Activated CD4-positive, CD25-positive, alpha-beta regulatory T cell treated with anti-CD3 and anti-CD28 coated beads, Interleukin-2, amount 50 U/mL, for 72 hours (primary cell): ENCODE results near the gene PRTFDC1.
"Not testable (repeated sequence)": the region's sequence is repeated elsewhere in the genome, so short reads cannot be mapped to it uniquely, and the experiment has no call there.

Experiments
- DNase-seq: peaks from one replicate; pipeline ENCODE4 v3.0.0; 2021

PRTFDC1 gene

DNA sequence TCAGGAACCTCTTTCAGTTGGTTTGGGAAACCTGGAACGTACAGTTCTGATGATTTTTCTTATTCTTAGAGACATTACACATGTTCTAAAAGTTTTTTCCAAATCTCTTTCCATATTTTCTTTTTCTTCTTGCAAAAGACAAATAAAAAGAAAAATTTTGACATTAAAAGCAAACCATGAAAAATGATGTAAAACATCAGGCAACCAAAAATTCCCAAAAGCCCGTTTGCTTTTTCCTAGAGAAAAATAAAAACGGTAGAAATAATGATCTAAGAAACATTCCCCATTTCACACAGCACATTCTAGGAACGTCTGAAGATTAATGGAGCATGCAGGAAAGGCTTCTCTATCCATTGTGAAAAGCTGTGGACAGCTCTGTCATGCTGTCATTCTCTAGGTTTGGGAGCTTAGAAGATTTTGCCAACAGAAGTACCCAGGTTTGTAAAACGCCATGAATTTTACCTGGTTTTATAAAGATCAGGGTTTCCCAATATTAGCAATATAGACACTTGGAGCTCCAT, 11.2 kb upstream of the PRTFDC1 start:
- no peak for DNase-seq

DNA sequence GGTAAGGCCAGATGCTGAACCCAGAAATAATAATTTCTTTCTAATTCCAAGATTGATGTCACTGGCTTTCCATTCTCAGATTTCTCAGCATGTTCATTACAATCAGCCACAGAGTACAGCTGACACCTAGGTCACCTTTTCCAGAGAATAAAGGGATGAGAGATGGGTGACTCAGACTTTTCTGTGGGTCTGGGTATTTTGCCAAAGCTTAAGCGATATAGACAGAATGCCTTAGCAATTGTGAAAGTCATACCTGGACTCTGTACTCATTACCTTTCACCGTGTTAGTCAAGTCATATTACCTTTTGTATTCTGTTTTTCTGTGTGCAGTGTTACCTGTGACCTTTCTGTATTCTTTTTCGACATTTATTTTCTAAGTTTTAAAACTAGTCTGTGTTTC, 10.6 kb upstream of the PRTFDC1 start:
- DNase-seq: no peak

DNA sequence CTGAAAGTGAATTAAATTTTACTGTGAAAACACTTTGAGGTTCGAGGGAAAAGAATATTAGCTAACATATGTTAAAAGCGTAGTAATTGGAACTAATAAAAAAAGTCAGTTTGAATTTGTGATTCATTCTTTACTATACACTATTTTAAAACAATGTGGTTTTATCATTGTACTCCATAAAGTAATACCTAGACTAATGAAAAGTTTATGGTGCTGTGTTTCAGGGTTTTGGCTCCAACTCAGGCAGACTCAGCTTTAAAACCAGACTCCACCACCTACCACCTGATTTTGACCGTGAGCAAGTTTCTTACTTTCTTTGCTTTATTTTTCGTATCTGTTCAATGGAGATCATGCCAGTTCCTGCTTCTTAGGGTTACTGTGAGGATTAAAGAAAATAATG, 9.2 kb upstream of the PRTFDC1 start:
- DNase-seq: no peak

DNA sequence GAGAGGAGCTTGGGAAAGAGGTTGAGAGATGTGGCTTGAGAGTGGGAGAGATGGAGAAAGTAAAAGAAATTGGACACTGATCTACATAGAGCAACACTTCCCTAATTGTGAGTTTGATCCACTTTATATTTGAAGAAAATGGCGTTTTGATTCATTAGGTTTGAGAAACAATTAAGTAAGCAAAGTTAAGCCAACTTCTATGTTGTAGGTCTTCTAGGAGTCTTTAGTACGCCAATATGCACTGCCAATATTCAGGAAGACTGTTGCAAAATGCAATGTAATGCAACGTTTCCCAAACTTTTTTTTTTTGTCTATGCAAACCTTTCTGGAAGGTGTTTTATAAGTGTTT, 7.0 kb upstream of the PRTFDC1 start:
- no peak for DNase-seq

DNA sequence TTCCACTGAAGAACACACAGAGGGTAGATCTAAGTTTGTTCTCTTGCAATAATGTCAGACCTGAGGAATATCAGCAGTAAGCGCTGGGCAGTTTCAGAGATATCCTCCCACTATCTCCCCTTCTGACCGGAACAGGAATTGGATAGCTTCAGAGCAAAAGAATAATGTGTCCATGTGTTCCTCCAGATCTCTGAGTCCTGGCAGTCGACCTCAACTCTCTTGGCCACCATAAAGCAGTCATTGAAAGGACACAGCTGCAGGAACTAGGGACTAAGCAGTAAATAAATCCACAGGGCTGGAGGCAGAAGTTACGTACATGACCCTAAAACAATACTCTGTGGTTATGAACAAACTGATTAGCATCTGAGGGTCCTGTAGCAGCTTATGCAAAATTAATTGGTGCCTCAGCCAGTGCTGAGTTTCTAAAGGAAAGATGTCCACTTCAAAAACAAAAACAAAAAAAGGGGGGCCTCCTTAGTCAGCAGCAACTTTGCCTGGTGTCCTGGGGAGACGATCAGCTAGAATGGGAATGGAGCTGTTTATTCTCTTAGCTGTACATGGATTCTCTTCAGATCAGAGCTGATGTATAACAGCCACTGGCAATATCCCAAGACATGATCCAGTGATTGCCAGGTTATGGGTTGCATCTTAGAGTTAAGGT, 6.4 kb upstream of the PRTFDC1 start:
- no peak for DNase-seq

DNA sequence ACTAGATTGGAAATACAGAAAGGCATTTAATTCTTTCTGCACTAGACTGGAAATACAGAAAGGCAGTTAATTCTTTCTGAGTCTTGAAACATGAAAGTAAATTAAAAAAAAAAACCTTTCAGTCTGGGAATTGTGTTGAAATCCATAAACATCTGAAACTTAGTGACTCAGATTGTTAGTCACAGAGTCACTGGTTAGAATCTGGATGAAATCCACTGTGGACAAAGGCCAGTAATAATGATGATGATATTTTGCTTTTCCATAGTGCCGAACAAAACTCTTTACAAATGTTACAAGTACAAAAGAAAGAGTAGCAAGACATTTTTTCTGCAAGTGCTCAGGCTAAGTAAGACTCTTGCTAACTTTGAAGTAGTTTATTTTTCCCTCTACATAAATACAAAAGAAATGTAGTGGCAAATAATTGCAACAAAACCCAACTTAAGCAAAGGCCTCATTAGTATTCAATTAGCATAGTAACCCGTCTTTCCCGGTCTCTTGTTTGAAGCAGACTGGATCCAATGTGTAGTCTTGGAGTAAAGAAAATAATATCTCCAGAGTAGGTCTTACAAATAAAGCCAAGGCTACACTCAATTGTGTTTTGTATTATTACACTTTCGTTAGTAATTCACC, 5.8 kb upstream of the PRTFDC1 start:
- no peak for DNase-seq

DNA sequence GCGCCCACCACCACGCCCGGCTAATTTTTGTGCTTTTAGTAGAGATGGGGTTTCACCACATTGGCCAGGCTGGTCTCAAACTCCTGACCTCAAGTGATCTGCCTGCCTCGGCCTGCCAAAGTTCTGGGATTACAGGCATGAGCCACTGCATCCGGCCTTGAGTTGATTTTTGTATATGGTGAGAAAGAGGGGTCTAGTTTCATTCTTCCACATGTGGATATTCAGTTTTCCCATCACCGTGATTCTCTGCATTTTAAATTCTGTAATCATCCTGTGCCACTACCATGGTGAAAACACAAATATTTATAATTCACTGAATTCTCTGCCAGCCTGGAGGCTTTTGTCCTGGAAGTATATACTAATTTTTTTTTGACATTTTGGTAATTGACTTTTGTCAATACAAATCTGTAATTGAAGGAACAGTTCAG, 5.2 kb upstream of the PRTFDC1 start:
- DNase-seq: not testable (repeated sequence)

DNA sequence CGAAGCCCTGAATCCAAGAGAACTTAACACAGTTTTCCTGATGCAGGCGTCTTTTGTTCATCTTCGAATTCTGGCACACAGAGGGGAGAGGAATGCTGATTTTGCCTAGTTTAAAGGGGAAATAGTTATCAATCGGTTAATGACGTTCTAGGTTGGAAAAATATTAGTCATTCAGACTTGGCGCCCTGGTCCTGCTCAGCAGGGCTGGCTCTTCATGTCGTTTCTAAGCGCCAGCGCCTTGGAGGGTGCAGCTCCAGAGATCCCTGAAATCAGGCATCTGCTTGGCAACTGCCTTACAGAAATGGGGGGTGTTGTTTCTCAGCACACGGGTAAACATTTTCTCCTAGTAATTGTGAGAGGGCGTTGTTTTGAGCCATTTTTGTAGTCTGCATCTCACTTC, 1.3 kb upstream of the PRTFDC1 start:
- no peak for DNase-seq

DNA sequence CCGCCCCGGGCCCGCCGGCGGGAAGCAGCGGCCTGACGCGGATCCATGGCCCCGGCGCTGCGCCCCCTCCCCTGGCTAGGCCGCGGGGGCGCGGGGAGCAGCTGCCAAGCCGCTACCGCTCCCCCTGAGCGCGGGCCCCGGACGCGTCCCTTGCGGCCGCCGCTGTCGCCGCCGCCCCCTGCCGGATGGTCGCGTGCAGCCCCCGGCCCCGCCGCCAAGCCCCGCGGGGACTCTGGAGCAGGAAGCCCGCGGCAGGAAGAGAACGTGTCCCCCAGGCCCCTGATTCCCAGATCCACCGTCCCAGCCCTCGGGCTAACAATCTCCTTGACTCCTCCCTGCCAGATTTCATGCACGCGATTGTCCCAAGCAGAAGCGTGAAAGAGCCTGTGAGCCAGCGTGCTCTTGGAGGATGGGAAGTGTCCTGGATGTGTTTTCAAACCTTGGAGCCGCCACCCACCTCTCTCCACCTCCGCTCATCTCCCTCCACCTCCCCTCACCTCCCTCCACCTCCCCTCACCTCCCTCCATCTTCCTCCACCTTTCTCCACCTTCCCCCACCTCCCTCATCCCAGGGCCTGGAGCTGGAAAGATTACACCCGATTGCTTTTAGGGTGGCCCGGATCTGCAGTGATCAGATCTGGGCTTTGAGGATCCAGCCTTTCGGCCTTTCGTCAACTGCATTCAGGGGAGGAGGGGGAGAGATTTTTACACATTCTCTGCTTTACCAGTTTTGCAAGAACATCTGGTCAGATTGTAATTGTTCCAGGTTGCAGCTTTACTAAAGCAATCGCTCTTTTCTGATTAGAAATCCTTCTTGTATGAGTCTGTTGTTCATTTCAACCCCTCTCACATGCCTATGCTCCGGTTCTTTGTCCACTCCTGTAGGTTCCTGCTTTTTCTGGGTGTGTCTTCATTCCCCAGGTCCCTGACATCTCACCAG, 570 bp upstream of the PRTFDC1 start:
- DNase-seq: peak; percentile 47

DNA sequence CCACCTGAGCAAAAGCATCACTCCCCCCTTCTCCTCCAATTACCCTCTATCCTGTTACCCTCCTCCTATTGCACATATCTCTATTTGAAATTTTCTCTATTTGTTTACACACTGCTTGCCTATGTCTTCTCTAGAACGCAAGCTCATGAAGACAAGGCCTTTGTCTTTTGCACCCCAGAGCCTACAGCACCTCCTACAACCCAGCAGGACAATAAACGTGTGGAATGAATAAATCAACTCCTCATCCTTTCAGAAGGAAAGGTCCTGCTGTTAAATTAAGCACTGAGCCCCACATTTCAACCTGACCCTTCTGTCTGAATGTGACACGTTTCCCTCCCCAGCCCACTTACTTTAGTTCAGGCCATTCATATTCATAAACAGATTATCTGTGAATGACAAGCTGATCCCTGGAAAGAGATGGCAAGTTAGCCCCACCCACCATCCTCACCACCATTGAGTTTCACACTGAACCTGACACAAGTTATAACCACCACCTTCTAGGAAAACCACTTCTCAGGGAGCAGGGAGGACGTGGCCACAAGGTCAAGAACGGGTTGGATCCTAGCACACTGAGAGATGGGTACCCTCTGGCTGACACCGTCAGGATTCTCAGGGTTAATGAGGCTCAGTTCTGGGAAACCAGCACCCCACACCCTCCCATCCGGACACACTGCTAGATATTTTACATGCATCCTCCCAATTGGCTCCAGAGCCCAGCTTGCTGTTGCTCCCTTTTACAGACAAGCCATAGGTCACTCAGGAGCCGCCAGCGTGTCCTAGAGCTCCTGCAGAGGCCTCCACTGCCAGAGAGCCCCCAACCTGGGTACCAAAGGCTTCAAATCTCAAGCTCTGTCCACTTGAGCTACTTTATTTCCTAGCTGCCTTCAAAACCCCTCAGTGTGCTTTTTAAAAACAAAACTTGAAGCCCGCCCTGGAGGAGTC, 934 bp downstream of the PRTFDC1 start:
- DNase-seq: no peak

DNA sequence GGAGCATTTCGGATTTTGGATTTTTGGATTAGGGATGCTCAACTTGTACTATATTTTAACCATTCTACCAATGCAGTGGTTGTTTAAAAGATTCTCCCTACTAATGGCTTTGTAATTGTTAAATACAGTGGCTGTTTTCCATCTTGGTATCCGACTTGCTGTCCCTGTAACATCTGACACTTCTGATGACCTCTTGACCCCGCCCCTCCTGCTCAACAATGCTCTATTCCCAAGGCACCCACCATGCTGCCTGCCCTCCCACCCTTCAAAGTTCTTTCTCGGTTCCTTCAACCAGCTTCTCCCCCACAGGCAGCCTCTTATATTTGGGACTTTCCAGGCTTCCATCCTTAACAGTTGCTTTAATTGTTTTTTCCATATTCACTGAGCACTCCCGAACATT, 2.0 kb downstream of the PRTFDC1 start:
- no peak for DNase-seq

DNA sequence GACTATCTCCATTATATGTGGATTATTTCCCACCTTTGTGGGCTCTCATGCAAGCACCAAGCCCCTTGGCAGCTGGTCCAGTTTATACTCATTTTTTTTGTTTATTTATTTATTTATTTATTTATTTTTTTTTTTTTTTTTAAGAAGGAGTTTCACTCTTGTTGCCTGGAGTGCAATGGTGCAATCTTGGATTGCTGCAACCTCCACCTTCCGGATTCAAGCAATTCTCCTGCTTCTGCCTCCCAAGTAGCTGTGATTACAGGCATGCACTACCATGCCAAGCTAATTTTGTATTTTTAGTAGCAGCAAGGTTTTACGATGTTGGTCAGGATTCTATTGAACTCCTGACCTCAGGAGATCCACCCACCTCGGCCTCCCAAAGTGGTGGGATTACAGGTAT, 2.8 kb downstream of the PRTFDC1 start:
- DNase-seq: no peak

DNA sequence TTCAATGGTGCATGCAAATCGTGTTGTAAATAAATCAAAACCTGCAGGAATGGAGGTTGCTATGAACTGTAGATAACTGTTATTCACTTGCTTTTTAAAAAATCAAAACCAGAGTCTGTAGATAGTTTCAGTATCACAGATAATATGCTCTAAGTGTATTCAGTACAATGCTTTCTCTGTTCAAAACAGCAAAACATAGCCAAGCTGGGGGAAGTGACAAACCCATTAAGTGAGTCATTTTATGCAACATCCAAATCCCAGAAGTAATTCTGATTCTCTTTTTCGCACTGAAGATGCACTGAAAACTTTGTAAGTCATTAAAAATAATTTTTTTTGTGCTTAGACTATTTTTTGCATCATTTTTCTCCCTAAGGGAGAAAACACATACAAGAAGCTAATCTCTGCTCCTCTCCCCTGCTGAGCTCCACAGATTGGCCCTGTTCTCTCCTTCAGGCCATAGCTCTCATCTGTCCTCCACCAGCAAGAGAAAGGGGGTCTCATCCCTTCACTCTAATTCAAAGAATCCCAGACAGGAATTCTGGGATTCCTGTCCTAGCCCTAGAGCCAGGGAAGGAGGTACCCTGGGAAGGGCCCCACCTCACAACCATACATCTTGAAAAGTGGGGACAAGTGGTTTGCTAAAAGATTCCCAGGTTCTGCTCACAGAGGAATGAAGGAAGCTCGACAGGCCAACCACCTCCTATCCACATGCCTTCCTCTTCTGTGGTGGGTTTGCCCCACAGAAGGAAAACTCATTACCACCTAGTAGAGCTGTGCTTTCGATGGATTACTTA, 4.9 kb downstream of the PRTFDC1 start:
- DNase-seq: no peak

DNA sequence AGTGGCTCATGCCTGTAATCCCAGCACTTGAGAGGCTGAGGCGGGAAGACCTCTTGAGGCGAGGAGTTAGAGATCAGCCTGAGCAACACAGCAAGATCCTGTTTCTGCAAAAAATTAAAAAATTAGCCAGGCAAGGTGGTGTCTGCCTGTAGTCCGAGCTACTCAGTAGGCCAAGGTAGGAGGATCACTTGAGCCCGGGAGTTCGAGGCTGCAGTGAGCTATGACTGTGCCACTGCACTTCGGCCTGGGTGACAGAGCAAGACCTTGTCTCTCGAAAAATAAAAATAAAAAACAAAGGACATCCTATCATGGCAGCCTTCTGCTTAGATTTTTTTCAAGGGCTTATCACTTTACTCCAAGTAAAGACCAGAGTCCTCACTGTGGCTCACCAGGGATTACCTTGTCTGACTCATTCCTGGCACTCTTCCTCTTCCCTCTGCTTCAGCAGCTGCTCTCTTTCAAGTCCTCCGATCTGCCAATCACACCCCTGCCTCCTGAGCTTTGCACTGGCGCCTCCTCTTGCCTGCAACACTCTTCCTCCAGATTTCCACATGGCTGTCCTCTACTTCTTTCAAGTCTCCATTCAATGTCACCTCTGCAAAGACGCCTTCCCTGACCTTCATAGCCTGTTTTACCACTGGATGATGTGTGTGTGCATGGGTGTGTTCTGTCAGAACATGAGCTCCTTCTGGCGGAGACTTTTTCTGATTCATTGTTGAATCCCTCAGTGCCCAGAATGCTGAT, 7.7 kb downstream of the PRTFDC1 start:
- no peak for DNase-seq

DNA sequence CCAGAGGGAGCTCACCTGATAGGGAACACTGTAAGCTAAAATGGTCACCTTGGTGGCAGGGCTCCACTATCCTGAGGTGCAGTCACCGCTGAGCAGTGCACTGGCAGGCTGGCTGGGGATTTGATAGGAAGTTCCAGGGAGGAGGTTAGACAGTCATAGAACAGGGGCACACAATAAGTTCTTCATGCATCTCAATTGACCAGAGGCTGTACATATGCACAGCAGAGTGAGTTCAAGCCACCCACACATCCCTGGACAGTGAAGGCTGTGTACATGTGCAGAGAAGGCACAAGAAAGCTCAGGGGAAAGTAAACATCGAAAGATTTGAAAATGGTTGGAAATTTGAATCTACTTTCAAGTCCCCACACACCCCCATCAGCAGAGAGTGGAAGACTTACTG, 13.9 kb downstream of the PRTFDC1 start:
- DNase-seq: no peak

DNA sequence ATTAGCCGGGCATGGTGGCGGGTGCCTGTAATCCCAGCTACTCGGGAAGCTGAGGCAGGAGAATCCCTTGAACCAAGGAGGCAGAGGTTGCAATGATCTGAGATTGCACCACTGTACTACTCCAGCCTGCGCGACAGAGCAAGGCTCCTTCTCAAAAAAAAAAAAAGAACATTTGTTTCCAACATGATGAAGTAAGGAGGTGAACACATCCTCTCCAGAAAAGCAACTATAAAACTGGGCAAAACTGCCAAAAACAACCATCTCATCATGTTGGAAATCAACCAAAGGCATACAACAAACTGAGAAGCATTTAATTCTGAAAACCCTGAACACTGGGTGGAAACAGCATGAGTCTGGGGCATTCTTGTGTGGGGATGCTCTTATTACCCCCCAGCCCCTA, 14.3 kb downstream of the PRTFDC1 start:
- no peak for DNase-seq

DNA sequence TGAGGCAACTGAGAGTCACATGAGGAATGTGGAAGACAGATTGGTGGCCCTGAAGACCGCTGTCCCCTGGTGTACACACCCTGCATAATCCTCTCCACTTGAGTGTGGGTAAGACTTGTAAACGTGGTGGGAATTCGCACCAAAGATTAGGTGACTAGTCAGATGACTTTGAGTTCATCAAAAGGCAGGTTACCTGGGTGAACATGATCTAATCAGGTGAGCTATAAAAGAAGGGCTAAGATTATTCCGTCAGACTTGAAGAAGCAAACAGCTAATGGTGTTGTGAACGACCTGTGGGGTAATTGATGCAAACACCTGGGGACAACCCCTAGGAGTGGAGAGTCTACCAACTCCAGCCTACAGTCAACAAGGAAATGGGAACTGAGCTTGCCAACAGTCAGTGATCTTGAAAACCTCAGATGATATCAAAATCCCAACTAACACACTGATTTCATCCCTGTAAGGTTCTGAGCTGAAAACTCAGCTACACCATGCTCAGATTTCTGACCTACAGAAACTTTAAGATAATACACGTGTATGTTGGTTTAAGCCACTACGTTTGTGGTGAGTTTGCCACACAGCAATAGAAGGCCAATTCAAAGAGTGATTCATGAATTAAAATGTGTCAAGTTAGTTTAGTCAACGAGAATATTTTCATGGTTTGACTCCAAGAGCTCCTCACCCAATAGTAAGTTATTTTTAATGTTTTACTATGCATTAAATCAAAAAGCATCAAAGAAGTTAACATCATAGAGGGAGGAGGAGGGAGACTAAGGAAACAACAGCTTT, 16.7 kb downstream of the PRTFDC1 start:
- DNase-seq: no peak

DNA sequence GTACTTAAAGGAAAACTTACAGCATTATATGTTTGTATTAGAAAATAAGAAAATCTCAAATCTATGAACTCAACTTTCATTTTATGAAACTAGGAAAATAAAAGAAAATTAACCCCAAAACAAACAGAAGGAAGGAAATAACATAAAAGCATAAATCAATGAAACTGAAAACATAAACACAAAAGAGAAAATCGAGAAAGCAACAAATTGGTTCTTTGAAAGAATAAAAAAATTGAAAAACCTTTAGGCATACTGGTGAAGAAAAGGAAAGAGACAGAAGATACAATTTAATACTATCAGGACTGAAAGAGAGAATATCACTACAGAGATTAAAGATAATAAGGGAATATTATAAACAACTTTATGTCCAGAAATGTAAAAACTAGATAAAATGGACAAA, 21.2 kb downstream of the PRTFDC1 start:
- DNase-seq: no peak

DNA sequence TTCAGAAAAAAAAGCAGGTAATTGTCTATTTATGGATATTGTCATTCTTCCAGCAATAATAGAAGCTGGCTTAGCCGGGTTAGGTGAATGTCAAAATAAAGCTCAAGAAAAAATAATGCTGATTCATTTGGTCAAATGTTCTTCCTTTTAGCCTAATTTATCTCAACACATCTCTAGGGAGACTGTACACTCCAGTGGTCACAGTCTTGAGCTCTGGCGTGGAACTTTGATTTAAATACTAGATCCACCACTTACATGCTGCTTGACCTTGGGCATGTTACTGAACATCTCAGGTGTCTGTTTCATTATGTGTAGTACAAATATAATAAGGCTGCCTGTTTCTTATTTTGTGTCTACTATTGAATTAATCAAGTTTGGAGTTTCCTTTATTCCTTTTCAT, 22.0 kb downstream of the PRTFDC1 start:
- no peak for DNase-seq

DNA sequence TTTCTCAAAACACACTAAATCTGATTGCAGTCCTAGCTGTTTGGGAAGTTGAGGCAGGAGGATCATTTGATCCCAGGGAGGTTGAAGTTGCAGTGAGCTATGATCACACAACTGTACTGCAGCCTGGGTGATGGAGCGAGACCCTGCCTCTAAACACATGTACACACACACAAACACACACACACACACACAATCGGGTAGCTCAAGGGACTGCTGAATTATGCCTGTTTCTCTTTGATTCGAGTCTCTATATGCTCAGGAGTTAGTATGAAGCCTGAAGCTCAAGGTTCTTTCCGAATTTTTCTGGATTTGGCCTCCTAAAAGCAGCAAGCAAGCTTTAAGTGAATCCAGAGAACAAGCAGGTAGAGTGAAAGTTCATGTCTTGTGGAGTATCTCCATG, 22.5 kb downstream of the PRTFDC1 start:
- no peak for DNase-seq
